Bronchial epithelial cell (primary cell): Measurements from ENCODE around the gene ARMH4. TPM values are rescaled to one million over a fixed set of nuclear protein-coding genes. Genes with fewer than 3 reads are reported as not detected.
A peak's percentile ranks its signal among the peaks of the same experiment; 100 is the strongest.

Experiments
- DNase-seq: peaks from one replicate; pipeline ENCODE4 v3.0.0-alpha.2; 2010; ENCODE audit warnings: low read depth
- FAIRE-seq: peaks from 2 replicates; lab custom pipeline; 2011; peaks lifted over from hg19 to GRCh38; lab: Jason Lieb, UNC
- H3K27me3 ChIP-seq: 2 replicates; pipeline ENCODE4 v1.5.1; 2011; ENCODE audit warnings: low read length; ENCODE audit not compliant: control insufficient read depth, insufficient read depth
- H3K36me3 ChIP-seq: 2 replicates; pipeline ENCODE4 v1.5.1; 2011; ENCODE audit warnings: low read length; ENCODE audit not compliant: control insufficient read depth, insufficient read depth
- H3K4me3 ChIP-seq: 2 replicates; pipeline ENCODE4 v1.5.1; 2011; ENCODE audit warnings: mild to moderate bottlenecking, low read depth, low read length, control low read depth
- total RNA-seq: library from RNA; depleted of rRNA; stranded (reverse); fragments of >200 nt; gene quantifications from 2 replicates; pipeline ENCODE4 v1.2.1, GENCODE V29; 2014
- TF ChIP-seq, protein P1 (sequence below): IDR thresholded peaks from 2 replicates; pipeline ENCODE4 v1.5.1; 2011; ENCODE audit warnings: mild to moderate bottlenecking, moderate library complexity, low read length, control low read depth, inconsistent platforms; ENCODE audit not compliant: insufficient read depth, severe bottlenecking

ARMH4 gene
- total RNA-seq, 1 donor from 2014 or later, result under 0.01 TPM

GRCh38 chr14:58091883-58092630 is 60.0 kb downstream of the ARMH4 start:
- no peak for FAIRE-seq
- H3K4me3 ChIP-seq, result no peak overlapping the region

DNA sequence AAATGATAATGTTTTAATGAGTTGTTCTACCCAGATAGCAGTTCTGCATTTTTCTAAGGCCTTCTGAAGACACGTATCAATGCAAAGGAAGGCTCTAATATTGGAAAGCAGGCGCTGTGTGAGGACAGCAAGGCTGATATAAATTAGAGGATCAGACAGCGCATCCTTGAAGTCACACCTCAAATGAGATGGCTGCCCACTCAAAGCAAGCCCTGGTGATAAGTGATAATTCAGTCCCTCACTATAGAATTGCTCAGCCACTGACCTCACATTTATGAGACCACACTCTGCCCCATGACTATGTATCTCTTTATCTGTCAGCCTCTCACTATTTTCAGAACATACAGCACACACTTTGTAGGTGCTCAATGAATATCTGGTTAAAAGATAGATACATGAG is 62.4 kb downstream of the ARMH4 start:
- Histone ChIP-seq H3K27me3 (peaks cover 2% of the 10 kb centered on the region), H3K4me3 (no peak overlapping the region), H3K36me3 (no peaks in the 10 kb centered on the region)
- DNase-seq (no peak), FAIRE-seq (no peak)
- TF ChIP-seq, protein P1, sequence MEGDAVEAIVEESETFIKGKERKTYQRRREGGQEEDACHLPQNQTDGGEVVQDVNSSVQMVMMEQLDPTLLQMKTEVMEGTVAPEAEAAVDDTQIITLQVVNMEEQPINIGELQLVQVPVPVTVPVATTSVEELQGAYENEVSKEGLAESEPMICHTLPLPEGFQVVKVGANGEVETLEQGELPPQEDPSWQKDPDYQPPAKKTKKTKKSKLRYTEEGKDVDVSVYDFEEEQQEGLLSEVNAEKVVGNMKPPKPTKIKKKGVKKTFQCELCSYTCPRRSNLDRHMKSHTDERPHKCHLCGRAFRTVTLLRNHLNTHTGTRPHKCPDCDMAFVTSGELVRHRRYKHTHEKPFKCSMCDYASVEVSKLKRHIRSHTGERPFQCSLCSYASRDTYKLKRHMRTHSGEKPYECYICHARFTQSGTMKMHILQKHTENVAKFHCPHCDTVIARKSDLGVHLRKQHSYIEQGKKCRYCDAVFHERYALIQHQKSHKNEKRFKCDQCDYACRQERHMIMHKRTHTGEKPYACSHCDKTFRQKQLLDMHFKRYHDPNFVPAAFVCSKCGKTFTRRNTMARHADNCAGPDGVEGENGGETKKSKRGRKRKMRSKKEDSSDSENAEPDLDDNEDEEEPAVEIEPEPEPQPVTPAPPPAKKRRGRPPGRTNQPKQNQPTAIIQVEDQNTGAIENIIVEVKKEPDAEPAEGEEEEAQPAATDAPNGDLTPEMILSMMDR, result no peak

More at GRCh38 chr14:58091883-58092630, 60.0 kb downstream of the ARMH4 start:
- no peak for DNase-seq
- TF ChIP-seq, protein P1, result no peak
- no peaks in the 10 kb centered on the region for H3K36me3 ChIP-seq
- peaks cover 5% of the 10 kb centered on the region for H3K27me3 ChIP-seq

DNA sequence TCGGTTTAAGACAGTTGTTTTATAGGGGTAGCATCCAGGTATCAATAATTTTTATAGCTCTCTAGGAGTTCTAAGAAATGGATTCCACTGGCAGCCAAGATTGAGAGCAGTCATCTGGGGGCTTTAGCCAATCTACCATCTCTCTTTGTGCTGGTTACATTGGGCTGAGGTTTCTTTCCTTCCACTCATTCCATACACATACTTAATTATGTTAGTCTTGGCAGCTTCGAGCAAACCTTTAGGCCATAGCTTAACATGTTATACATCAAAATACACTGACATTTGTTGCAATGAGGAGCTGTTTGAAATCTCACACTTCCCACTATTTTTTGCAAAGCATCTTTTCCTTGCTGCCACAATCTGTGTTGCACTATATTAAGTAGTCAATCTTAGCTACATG is 63.1 kb downstream of the ARMH4 start:
- FAIRE-seq, result no peak
- DNase-seq, result no peak
- no peak overlapping the region for H3K4me3 ChIP-seq
- H3K27me3 ChIP-seq, result peaks cover 2% of the 10 kb centered on the region
- TF ChIP-seq, protein P1, result no peak
- H3K36me3 ChIP-seq, result no peaks in the 10 kb centered on the region

DNA sequence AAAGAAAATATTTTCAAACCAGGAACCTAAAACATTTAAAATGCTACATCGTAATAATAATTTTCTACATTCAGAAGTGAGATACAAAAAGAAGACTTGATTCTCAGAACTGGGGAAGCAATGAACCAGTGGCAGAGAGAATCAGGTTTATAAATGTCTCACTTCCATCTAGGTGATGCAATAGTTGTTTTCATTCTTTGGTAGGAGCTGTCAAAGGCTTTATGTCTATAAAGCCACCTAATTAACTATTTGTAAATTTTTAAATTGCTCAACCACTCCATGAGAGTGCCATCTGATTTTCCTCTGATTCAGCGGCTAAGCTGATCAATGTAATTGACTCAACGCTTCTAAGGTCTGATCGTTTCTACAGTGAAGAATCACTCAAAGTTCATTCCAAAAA is 66.1 kb downstream of the ARMH4 start:
- no peak for FAIRE-seq
- no peaks in the 10 kb centered on the region for H3K36me3 ChIP-seq
- TF ChIP-seq, protein P1, result no peak

DNA sequence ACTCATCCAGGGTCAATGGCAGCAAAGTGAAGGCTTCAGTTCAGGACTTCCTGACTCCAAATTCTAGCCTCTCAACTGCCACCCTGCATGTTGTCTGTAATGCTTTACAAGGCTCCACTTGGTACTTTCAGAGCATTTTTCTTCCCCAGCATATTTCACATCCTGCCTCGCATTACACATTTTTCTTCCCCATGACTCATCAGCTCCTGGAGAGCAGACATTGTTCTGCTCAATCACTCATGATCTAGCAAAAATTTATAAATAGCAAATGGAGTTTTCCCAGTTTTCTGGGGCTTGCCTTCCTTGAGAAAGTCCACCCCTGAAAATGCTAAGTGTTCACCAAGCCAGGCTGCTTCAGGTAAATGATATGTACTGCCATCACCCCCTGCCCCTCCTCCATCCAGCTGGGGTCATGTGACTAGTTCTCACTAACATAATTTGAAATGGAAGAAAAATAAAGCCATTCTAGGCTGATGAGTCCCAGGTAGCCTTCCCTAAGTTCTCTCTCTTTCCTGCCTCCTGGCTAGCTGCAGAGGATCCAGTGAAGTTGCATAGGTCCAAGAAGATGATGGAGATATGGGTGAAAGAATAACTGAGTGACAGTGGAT is 69.4 kb downstream of the ARMH4 start:
- TF ChIP-seq, protein P1, result no peak
- FAIRE-seq (no peak), DNase-seq (peak; percentile 87)
- H3K36me3 ChIP-seq, result no peaks in the 10 kb centered on the region
- H3K4me3 ChIP-seq, result no peak overlapping the region
- H3K27me3 ChIP-seq, result no peaks in the 10 kb centered on the region

More for the DNA sequence above, 66.1 kb downstream of the ARMH4 start:
- Histone ChIP-seq H3K27me3 (peaks cover 2% of the 10 kb centered on the region), H3K4me3 (no peak overlapping the region)
- DNase-seq, result no peak
